Measurements from ENCODE around the gene VTN. TPM values are rescaled to one million over a fixed set of nuclear protein-coding genes. Genes with fewer than 3 reads are reported as not detected.

The VTN gene
- total and polyA plus RNA-seq, 2 experiments from 2014 or later: 4.3 to 5.6 TPM

DNA sequence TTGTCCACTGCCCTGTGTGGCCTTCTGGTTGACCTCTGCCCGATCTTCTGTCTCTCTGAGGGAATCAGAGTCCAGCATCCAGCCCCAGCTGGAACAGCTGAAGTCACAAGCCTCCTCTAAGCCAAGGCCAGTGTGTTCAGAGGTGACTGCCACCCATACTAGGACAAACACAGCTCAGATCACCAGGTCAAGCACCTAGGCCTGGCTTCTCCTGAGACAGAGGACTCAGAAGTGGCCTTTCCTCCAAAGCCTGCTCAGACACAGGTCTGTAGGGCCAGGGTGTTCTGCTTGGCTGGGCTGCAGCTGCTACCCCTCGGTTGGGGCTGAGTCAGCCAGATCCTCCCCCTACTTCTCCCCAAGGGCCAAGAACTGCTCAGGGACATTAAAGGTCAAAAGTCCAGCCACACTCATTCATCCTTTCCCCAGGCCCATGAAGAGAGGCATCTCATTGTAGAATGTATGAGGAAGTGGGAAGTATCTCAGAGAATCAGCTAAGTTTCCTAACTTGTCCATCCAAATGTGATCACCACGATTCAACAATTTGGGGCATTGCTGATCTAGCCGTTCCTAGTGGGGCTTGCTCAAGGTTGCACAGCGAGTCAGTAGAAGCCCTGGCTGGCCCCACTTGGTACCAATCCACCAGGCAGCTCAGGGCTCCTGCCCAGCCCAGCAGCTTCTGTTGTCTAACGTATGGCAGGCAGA lies 28.3 kb upstream of the VTN start:
- Histone ChIP-seq H3K27ac (no peak overlapping the region), H3K9me3 (ENCODE audit: low read depth) (no peaks in the 10 kb centered on the region), H3K4me1 (ENCODE audit: low read depth) (no peaks in the 10 kb centered on the region), H3K27me3 (no peaks in the 10 kb centered on the region), H3K36me3 (no peaks in the 10 kb centered on the region), H3K4me3 (no peak overlapping the region)
- TF ChIP-seq, protein P1, sequence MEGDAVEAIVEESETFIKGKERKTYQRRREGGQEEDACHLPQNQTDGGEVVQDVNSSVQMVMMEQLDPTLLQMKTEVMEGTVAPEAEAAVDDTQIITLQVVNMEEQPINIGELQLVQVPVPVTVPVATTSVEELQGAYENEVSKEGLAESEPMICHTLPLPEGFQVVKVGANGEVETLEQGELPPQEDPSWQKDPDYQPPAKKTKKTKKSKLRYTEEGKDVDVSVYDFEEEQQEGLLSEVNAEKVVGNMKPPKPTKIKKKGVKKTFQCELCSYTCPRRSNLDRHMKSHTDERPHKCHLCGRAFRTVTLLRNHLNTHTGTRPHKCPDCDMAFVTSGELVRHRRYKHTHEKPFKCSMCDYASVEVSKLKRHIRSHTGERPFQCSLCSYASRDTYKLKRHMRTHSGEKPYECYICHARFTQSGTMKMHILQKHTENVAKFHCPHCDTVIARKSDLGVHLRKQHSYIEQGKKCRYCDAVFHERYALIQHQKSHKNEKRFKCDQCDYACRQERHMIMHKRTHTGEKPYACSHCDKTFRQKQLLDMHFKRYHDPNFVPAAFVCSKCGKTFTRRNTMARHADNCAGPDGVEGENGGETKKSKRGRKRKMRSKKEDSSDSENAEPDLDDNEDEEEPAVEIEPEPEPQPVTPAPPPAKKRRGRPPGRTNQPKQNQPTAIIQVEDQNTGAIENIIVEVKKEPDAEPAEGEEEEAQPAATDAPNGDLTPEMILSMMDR (IDR thresholded peaks at IDR 0.05; ENCODE audit: low read depth, low read length): no peak
- DNase-seq (ENCODE audit: low read depth in 1 of 2, low spot score in 1 of 2): no peak

DNA sequence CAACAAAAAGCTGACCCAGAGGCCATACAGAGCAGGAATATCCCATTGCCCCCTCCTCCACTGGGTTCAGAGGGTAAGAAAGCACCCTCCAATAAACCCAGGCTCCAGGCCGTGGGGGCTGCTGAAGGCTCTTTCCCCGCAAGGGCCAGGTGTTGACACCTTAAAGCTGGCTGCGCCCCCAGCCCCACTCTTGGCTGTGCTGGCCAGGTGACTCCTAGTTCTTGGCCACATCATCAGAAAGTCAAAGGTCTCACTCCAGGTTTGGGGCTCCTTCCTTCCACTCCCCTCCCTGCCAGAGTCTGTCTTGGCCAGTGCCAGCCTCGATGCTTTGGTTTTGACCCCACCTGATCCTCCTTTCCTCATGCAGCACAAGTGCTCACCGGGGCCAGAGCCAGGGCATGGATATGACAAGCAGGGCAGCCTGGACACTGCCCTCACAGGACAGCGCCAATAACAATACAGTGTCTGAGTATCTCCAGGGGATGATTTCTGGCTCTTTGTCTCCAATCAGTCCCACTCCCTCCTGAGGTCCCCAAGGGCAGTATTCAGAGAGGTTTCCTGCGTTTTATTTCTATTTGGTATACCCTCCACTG lies 27.7 kb upstream of the VTN start:
- H3K27ac ChIP-seq: no peak overlapping the region
- no peak for DNase-seq (ENCODE audit: low read depth in 1 of 2, low spot score in 1 of 2)

DNA sequence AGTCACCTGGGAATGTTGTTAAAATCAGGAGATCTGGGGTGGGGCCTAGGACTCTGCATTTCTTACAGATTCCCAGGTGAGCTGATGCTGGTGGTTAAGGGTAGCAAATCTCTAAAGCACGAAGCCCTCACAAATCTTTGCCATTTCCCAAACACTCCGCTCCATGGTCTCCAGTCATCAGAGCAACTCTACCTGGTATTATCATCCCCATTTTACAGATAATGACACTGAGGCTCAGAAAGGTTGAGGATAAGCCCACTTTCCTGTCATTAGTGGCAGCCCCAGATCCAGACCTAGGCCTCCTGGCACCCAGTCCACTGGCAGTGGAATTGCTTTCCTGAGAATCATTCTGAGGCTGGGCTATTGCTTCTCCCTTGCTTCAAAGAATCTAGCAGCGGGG lies 27.2 kb upstream of the VTN start:
- DNase-seq (ENCODE audit: low read depth in 1 of 2, low spot score in 1 of 2): no peak
- Histone ChIP-seq H3K9me3 (ENCODE audit: low read depth) (no peaks in the 10 kb centered on the region), H3K4me3 (no peak overlapping the region), H3K27ac (no peak overlapping the region), H3K4me1 (ENCODE audit: low read depth) (no peaks in the 10 kb centered on the region), H3K27me3 (no peaks in the 10 kb centered on the region), H3K36me3 (no peaks in the 10 kb centered on the region)
- TF ChIP-seq, protein P1 (IDR thresholded peaks at IDR 0.05; ENCODE audit: low read depth, low read length): no peak

More for the DNA sequence above, 27.7 kb upstream of the VTN start:
- Histone ChIP-seq H3K4me1 (ENCODE audit: low read depth) (no peaks in the 10 kb centered on the region), H3K27me3 (no peaks in the 10 kb centered on the region), H3K9me3 (ENCODE audit: low read depth) (no peaks in the 10 kb centered on the region), H3K4me3 (no peak overlapping the region), H3K36me3 (no peaks in the 10 kb centered on the region)
- TF ChIP-seq, protein P1 (IDR thresholded peaks at IDR 0.05; ENCODE audit: low read depth, low read length): no peak

- no peaks in the 10 kb centered on the region for H3K27me3 ChIP-seq
- no peak for DNase-seq (ENCODE audit: low read depth in 1 of 2, low spot score in 1 of 2)
- no peak overlapping the region for H3K27ac ChIP-seq
- no peaks in the 10 kb centered on the region for H3K4me1 ChIP-seq (ENCODE audit: low read depth)
- no peaks in the 10 kb centered on the region for H3K36me3 ChIP-seq
- H3K9me3 ChIP-seq (ENCODE audit: low read depth): no peaks in the 10 kb centered on the region
- TF ChIP-seq, protein P1 (IDR thresholded peaks at IDR 0.05; ENCODE audit: low read depth, low read length): no peak
- no peak overlapping the region for H3K4me3 ChIP-seq
Measured at GRCh38 chr17:28396635-28397239, 26.6 kb upstream of the VTN start.

DNA sequence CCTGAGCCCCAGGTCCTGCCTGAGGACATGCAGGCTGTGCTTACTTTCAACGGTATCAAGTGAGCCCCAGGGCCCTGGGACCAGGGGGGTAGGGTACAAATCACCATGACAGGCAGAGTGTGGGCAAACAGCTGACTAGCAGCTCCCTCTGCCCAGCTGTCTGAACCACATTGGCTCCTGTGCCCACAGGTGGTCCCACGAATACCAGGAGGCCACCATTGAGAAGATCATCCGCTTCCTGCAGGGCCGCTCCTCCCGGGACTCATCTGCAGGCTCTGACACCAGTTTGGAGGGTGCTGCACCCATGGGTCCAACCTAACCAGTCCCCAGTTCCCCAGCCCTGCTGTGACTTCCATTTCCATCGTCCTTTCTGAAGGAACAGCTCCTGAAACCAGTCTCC lies 25.9 kb upstream of the VTN start:
- H3K27ac ChIP-seq: no peak overlapping the region
- no peak for DNase-seq (ENCODE audit: low read depth in 1 of 2, low spot score in 1 of 2)
- no peaks in the 10 kb centered on the region for H3K36me3 ChIP-seq
- no peak overlapping the region for H3K4me3 ChIP-seq
- no peaks in the 10 kb centered on the region for H3K9me3 ChIP-seq (ENCODE audit: low read depth)
- H3K4me1 ChIP-seq (ENCODE audit: low read depth): no peaks in the 10 kb centered on the region
- TF ChIP-seq, protein P1 (IDR thresholded peaks at IDR 0.05; ENCODE audit: low read depth, low read length): no peak
- H3K27me3 ChIP-seq: no peaks in the 10 kb centered on the region
